Activated CD8-positive, alpha-beta memory T cell treated with anti-CD3 and anti-CD28 coated beads for 48 hours (primary cell): Measurements from ENCODE around the gene HDLBP.
"Not testable (repeated sequence)": the region's sequence is repeated elsewhere in the genome, so short reads cannot be mapped to it uniquely, and the experiment has no call there.

Experiments
- DNase-seq, 3 experiments: peaks; one replicate each; pipeline ENCODE4 v3.0.0-alpha.2; 2020; ENCODE audit warnings: low read depth in 2 of 3, low spot score in 2 of 3

Gene HDLBP

DNA sequence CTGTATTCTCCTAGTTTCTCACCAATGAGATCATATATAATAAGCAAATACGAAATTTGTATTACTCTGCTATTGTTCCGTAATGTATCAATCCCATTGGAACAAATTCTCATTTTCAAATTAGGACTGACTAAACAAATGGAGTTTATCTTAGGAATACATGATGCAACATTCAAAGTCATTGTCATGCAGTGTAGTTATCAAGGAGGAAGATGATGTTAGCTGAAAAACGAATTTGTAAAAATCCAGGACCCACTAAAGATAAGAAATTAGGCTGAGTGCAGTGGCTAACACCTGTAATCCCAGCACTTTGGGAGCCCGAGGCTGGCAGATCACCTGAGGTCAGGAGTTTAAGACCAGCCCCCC, 15.1 kb upstream of the HDLBP start:
- no peak for DNase-seq

GRCh38 chr2:241329669-241330615, 14.5 kb upstream of the HDLBP start:
- DNase-seq: no peak

GRCh38 chr2:241325257-241325656, 9.8 kb upstream of the HDLBP start:
- no peak for DNase-seq

- no peak for DNase-seq
Observed at GRCh38 chr2:241324775-241325174, 9.3 kb upstream of the HDLBP start.

GRCh38 chr2:241323778-241324177, 8.3 kb upstream of the HDLBP start:
- DNase-seq: no peak

- DNase-seq: no peak
Observed at GRCh38 chr2:241321886-241322285, 6.4 kb upstream of the HDLBP start.

DNA sequence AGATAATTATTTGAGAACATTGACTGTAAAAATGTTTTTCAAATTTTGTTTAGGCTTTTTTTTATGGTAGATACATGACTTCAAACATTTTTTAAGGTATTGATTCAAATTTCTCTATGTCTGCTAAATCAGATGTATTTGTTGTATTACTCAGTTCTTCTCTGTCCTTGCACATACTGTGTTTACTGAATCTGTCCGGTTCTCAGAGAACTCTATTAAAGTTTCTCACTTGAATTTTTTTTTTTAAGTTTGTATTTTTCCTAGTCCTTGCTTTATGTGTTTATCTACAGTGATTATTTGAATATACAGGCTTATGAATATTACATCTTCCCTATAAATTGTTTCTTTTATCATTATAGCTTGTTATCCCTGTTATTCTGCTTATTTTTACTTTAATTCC, 5.6 kb upstream of the HDLBP start:
- no peak for DNase-seq

GRCh38 chr2:241320394-241320793, 4.9 kb upstream of the HDLBP start:
- no peak for DNase-seq

GRCh38 chr2:241318830-241319229, 3.4 kb upstream of the HDLBP start:
- DNase-seq: not testable (repeated sequence)

DNA sequence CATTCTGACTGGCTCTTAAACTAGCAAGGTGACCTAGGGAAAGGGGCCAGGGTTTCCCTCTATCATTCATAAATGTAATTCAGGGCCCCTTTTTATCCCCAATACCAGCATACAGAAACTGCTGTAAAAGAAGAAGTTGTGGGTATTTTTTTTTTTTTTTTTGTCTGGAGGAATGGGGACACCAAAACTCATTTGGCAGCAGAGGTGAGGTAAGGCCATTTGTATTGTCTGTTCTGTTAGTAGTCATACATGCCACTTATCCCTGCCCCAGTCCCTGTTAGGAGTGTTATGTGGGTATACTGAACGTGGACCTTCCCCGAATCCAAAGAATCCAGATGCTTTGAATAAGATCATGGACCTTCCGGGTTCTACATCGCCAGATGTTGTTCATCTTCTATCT, 1.9 kb upstream of the HDLBP start:
- DNase-seq: no peak

GRCh38 chr2:241316825-241317224, 1.4 kb upstream of the HDLBP start:
- DNase-seq: no peak

DNA sequence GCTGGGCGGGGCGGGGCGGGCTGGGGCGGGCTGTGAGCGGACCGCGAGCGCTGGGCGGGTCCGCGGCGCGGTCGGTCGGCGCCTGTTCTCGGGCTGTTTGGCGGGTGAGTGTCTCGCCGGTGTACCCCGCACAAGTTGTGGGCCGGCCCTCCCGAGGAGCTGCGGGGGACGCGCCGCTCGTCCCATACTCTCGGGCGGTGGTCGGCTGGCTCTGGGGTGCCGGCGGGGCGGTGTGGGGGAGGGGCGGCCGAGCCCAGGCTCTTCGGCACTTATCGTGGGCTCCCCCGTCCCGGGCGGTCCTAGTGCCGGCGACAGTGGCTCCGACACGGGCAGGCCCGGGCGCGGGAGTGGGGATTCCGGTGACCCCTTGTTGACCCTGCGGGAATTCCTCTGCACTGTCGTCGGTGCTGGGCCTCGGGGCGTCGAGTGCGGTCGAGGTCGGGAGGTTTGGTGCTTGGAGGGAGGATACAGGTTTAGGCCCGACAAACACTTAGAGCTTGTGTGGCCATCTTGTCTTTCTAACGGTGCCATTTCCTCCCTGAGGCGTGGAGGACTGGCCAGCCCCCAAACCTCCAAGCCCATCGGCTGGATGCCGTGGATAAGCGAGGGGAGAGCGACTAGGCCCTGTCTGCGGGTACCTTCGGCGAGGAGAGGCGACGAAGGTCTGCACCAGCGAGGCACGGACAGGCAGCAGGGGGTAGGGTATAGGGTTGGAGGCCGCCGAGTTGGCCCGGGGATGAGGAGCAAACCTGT, 583 bp upstream of the HDLBP start, which contains the start of gene SEPTIN2:
Gene SEPTIN2 (plus strand): TSS at position 47 of the 753 bp plus-strand sequence. CDS start 8,308 bp downstream, outside the sequence.
- DNase-seq: peak; percentile 62 to 74 (median 67)

- no peak for DNase-seq
Observed at GRCh38 chr2:241314226-241315092, 1.0 kb downstream of the HDLBP start.

- no peak for DNase-seq
Observed at GRCh38 chr2:241313543-241314095, 1.9 kb downstream of the HDLBP start.

DNA sequence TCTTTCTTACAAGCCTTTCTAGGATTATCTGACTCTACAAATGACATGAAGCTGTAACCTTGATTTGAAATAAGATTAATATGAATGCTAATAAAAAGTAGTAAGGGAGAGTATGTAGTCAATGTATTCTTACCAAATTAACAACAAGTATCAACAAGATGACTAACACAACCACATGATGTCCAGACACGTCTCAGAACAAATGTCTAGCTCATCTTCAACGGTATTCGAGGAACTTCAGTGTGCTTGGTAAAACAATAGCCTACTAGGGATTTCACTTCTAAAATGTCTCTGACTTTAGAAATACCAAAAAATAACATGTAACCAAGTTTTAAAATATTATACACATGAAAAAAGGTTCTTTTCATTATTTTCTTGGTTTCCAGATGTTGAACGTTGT, 3.4 kb downstream of the HDLBP start:
- DNase-seq: no peak

GRCh38 chr2:241310917-241311566, 4.4 kb downstream of the HDLBP start:
- no peak for DNase-seq

DNA sequence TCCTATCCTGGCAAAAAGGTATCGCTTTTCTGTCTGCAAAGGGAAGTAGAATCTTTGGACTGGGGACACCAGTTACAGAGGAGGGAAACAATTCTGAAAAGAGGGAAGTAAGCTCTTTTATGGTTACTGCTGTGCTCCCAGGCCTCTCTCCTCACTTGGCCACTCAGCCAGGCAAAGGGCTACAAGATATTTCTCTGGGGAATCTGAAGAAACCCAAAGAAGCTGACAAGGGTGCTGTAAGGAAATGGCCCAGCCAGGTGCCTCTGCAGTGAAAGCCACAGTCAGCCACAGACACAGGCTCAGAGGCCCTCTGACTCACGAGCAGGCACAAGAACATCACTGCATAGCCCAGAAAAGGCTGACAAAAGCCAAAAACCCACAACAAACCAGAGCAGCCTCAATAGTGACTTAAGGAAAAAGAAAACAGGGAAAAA, 5.8 kb downstream of the HDLBP start:
- peak in 1 of 3 experiments; percentile 26 for DNase-seq

DNA sequence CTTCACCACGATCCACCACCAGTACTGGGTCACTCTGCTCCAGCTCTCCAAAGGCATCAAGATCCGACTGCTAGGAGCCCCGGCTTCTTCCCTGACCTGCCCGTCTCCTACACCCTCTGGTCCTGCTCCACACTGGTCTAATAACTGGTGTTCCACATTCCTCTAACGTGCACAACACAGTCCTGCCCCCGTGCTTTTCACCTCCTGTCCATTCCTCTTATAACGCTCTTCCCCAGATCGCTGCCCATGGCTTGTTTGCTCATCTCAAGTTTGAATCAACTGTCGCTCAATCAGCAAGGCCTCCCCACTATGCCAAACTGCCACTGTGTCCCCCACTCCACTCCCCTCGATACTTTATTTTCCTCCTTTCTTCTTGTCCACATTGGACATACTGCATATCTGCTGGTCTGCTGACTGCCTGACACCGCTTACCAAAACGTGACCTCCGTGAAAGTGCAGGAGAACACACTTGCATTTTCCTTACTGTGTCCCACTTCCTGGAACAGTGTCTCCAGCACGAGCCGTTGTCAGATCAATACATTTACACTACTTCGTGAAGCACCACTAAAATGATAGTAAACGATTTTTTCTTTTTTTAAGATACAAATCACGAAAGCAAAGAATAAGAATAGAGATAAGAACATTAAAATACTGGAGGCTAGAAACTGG, 6.5 kb downstream of the HDLBP start:
- no peak for DNase-seq

- no peak for DNase-seq
Observed at GRCh38 chr2:241308267-241308666, 7.2 kb downstream of the HDLBP start.

GRCh38 chr2:241307055-241307454, 8.4 kb downstream of the HDLBP start:
- no peak for DNase-seq
